WTC11 (cell line): ENCODE measurements around the gene SLC25A19.

ENCODE experiments used
- CBFB ChIP-seq: sonication (generic); formaldehyde crosslinking; IDR thresholded peaks from 2 replicates; pipeline ENCODE4 v1.8.1; 2022; ENCODE audit warnings: mild to moderate bottlenecking, low read depth, missing genetic modification reagents
- CREB1 ChIP-seq: sonication (generic); formaldehyde crosslinking; IDR thresholded peaks from 2 replicates; pipeline ENCODE4 v1.8.0; 2023; ENCODE audit warnings: mild to moderate bottlenecking, missing genetic modification reagents
- CREM ChIP-seq: sonication (generic); formaldehyde crosslinking; IDR thresholded peaks from 2 replicates; pipeline ENCODE4 v1.8.1; 2022; ENCODE audit warnings: mild to moderate bottlenecking, missing genetic modification reagents, moderate library complexity
- CTCF ChIP-seq: fragments of 200-600 bp; IDR thresholded peaks from 2 replicates; pipeline ENCODE4 v1.8.0; 2022; ENCODE audit warnings: antibody characterized with exemption
- E2F4 ChIP-seq: sonication (generic); formaldehyde crosslinking; IDR thresholded peaks from 2 replicates; pipeline ENCODE4 v1.8.1; 2022; ENCODE audit warnings: low read depth, mild to moderate bottlenecking, moderate library complexity, missing genetic modification reagents, borderline replicate concordance
- IRF1 ChIP-seq: sonication (generic); formaldehyde crosslinking; IDR thresholded peaks from 2 replicates; pipeline ENCODE4 v1.8.0; 2023; ENCODE audit warnings: missing genetic modification reagents
- NR1H2 ChIP-seq: sonication (generic); formaldehyde crosslinking; IDR thresholded peaks from 2 replicates; pipeline ENCODE4 v1.9.0; 2021; ENCODE audit warnings: mild to moderate bottlenecking, moderate library complexity, missing genetic modification reagents
- SMAD4 ChIP-seq: sonication (generic); formaldehyde crosslinking; IDR thresholded peaks from 2 replicates; pipeline ENCODE4 v1.8.0; 2022; ENCODE audit warnings: mild to moderate bottlenecking, missing genetic modification reagents
- STAT6 ChIP-seq: sonication (generic); formaldehyde crosslinking; conservative IDR thresholded peaks from 2 replicates; pipeline ENCODE4 v1.8.1; 2023; ENCODE audit warnings: mild to moderate bottlenecking, low read depth, missing genetic modification reagents, moderate library complexity
- USF1 ChIP-seq: sonication (generic); formaldehyde crosslinking; IDR thresholded peaks from 2 replicates; pipeline ENCODE4 v1.8.0; 2022; ENCODE audit warnings: mild to moderate bottlenecking, missing genetic modification reagents
- ZNF121 ChIP-seq: sonication (generic); formaldehyde crosslinking; IDR thresholded peaks from 2 replicates; pipeline ENCODE4 v1.8.0; 2023; ENCODE audit warnings: missing genetic modification reagents
- ZNF138 ChIP-seq: sonication (generic); formaldehyde crosslinking; conservative IDR thresholded peaks from 2 replicates; pipeline ENCODE4 v1.8.1; 2022; ENCODE audit warnings: mild to moderate bottlenecking, moderate library complexity, missing genetic modification reagents
- TF ChIP-seq, protein P1 (sequence below): sonication (generic); formaldehyde crosslinking; IDR thresholded peaks from 2 replicates; pipeline ENCODE4 v1.8.1; 2022; ENCODE audit warnings: mild to moderate bottlenecking, missing genetic modification reagents, moderate library complexity, borderline replicate concordance

DNA sequence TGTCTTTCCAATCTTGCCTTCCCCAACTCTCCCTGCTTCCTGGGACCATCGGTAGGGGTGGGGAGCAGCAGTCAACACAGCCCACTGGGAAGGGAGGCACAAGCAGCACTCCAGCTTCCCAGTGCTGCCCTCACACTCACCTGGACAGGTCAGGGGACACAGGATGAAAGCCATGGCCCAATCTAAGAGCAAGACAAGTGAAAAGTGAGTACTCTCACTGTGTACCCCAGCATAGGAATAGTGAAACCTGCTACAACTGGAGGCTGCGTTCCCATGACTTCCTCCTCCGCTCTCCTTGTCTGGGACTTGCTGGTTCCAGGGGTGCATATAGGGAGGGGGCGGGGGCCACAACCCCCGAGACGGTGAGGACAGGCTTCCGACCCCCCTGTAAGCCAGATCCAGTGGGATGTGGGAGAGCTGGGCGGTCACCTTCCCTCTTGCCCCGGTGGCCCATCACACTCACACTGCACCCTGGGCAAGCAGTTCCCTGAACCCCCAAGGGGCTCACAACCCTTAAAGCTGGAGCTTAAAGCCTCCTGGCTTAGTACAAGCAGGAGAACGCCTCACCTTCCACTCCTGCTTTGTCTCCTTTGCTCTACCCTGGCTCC, 29.5 kb upstream of the SLC25A19 start:
- no peak for TF ChIP-seq ZNF121 (CRISPR knock-in tag)
- TF ChIP-seq E2F4 (CRISPR knock-in tag) = no peak
- no peak for TF ChIP-seq CTCF
- TF ChIP-seq CBFB = no peak
- TF ChIP-seq STAT6 (CRISPR knock-in tag) = no peak
- no peak for TF ChIP-seq IRF1 (CRISPR knock-in tag)
- TF ChIP-seq, protein P1, sequence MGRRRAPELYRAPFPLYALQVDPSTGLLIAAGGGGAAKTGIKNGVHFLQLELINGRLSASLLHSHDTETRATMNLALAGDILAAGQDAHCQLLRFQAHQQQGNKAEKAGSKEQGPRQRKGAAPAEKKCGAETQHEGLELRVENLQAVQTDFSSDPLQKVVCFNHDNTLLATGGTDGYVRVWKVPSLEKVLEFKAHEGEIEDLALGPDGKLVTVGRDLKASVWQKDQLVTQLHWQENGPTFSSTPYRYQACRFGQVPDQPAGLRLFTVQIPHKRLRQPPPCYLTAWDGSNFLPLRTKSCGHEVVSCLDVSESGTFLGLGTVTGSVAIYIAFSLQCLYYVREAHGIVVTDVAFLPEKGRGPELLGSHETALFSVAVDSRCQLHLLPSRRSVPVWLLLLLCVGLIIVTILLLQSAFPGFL (CRISPR knock-in tag) = no peak
- TF ChIP-seq NR1H2 = no peak
- no peak for TF ChIP-seq CREB1
- TF ChIP-seq CREM (CRISPR knock-in tag) = no peak
- no peak for TF ChIP-seq ZNF138 (CRISPR knock-in tag)
- no peak for TF ChIP-seq SMAD4 (CRISPR knock-in tag)
- TF ChIP-seq USF1 (CRISPR knock-in tag) = no peak
